DND-41 (cell line): ENCODE results near the gene MITF.

Experiments
- ATAC-seq: fragments of 200-7000 bp; cut with Tn5 transposase; 3 replicates; pipeline ENCODE4 v1.9.1; 2021; ENCODE audit warnings: low read depth; ENCODE audit not compliant: insufficient read depth
- DNase-seq: peaks from one replicate; pipeline ENCODE4 v3.0.0-alpha.2; 2020
- H2AFZ ChIP-seq: 2 replicates; pipeline ENCODE4 v1.6.0; 2012; ENCODE audit warnings: low read depth, low read length
- H3K27ac ChIP-seq: 2 replicates; pipeline ENCODE4 v1.5.1; 2012; ENCODE audit warnings: low read length, inconsistent platforms
- H3K27me3 ChIP-seq: fragments of 200-600 bp; sonication (generic); 2 replicates; pipeline ENCODE4 v1.6.0; 2012; ENCODE audit warnings: low read length, mild to moderate bottlenecking, inconsistent platforms; ENCODE audit not compliant: insufficient read depth, poor library complexity
- H3K36me3 ChIP-seq: 2 replicates; pipeline ENCODE4 v1.5.1; 2012; ENCODE audit warnings: low read length, inconsistent platforms; ENCODE audit not compliant: insufficient read depth
- H3K4me1 ChIP-seq: 2 replicates; pipeline ENCODE4 v1.5.1; 2012; ENCODE audit warnings: mild to moderate bottlenecking, low read length; ENCODE audit not compliant: insufficient read depth
- H3K4me2 ChIP-seq: 2 replicates; pipeline ENCODE4 v1.6.0; 2012; ENCODE audit warnings: mild to moderate bottlenecking, moderate library complexity, low read length, inconsistent platforms; ENCODE audit not compliant: insufficient read depth
- H3K4me3 ChIP-seq, 2 experiments: fragments of 200-600 bp in 1 of 2; shearing (Covaris generic) in 1 of 2; 2 replicates each; pipeline ENCODE4 v1.5.1; 2012 to 2016; ENCODE audit warnings: inconsistent platforms in 2 of 2, low read length in 2 of 2, mild to moderate bottlenecking in 2 of 2, low read depth in 1 of 2, moderate library complexity in 1 of 2
- H3K79me2 ChIP-seq: 2 replicates; pipeline ENCODE4 v1.6.0; 2012; ENCODE audit warnings: low read length, inconsistent platforms; ENCODE audit not compliant: insufficient read depth
- H3K9ac ChIP-seq: 2 replicates; pipeline ENCODE4 v1.6.0; 2012; ENCODE audit warnings: low read depth, mild to moderate bottlenecking, inconsistent platforms, low read length, moderate library complexity
- H3K9me3 ChIP-seq: 2 replicates; pipeline ENCODE4 v1.5.1; 2012; ENCODE audit warnings: low read length, moderate library complexity, mild to moderate bottlenecking, inconsistent platforms; ENCODE audit not compliant: insufficient read depth, severe bottlenecking
- H4K20me1 ChIP-seq: 2 replicates; pipeline ENCODE4 v1.6.0; 2012; ENCODE audit warnings: low read length; ENCODE audit not compliant: insufficient read depth
- EZH2 ChIP-seq: IDR thresholded peaks from 3 replicates; pipeline ENCODE4 v1.6.1; 2012; ENCODE audit warnings: borderline replicate concordance, low read depth, mild to moderate bottlenecking, moderate library complexity, low read length, inconsistent platforms; ENCODE audit not compliant: severe bottlenecking
- TF ChIP-seq, protein P1 (sequence below): IDR thresholded peaks from 2 replicates; pipeline ENCODE4 v1.5.1; 2012; ENCODE audit warnings: borderline replicate concordance, low read length, moderate library complexity, mild to moderate bottlenecking; ENCODE audit not compliant: poor library complexity, severe bottlenecking; ENCODE audit errors: extremely low read depth

The MITF gene

DNA sequence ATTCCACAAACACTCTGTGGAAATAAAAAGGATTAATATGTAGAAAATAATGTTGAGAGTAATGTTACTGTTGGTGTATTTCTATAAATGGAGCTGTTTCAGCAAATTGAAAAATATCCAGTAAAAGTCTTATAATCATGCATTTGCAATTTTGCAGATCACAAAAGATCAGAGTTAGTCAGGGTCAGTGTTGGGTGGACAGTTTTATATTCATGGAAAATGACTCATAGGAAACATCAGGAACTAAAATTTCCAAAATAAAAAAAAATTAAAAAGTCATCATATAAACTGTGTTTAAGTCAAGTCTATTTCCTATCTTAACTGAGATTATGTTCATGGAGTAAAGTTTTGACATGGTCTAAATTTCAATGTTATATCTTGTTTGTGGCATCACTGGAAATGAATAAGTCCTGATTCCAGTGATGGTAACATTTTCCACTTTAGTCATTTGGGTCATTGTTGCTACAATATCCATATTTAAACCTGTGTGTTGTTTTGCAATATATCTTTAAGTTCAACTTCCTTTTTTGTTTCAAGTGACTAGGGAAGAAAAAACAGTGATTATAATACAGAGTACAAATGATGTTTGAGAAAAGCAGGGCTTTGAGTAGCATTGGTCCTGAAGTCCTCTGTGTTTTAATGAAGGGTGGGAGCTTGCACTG, 37.8 kb downstream of the MITF start:
- no peaks in the 10 kb centered on the region for H3K9me3 ChIP-seq
- no peak overlapping the region for H3K4me2 ChIP-seq
- no peak for TF ChIP-seq EZH2
- TF ChIP-seq, protein P1, sequence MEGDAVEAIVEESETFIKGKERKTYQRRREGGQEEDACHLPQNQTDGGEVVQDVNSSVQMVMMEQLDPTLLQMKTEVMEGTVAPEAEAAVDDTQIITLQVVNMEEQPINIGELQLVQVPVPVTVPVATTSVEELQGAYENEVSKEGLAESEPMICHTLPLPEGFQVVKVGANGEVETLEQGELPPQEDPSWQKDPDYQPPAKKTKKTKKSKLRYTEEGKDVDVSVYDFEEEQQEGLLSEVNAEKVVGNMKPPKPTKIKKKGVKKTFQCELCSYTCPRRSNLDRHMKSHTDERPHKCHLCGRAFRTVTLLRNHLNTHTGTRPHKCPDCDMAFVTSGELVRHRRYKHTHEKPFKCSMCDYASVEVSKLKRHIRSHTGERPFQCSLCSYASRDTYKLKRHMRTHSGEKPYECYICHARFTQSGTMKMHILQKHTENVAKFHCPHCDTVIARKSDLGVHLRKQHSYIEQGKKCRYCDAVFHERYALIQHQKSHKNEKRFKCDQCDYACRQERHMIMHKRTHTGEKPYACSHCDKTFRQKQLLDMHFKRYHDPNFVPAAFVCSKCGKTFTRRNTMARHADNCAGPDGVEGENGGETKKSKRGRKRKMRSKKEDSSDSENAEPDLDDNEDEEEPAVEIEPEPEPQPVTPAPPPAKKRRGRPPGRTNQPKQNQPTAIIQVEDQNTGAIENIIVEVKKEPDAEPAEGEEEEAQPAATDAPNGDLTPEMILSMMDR = no peak
- H3K27ac ChIP-seq = no peak overlapping the region
- DNase-seq (no peak), ATAC-seq (no peak)
- H4K20me1 ChIP-seq = no peaks in the 10 kb centered on the region
- no peak overlapping the region for H2AFZ ChIP-seq
- no peaks in the 10 kb centered on the region for H3K79me2 ChIP-seq
- no peak overlapping the region for H3K9ac ChIP-seq
- H3K4me3 ChIP-seq = no peak overlapping the region
- H3K4me1 ChIP-seq = no peaks in the 10 kb centered on the region
- H3K27me3 ChIP-seq = peaks cover 4% of the 10 kb centered on the region
- H3K36me3 ChIP-seq = no peaks in the 10 kb centered on the region

GRCh38 chr3:69777582-69777967, 38.3 kb downstream of the MITF start:
- Histone ChIP-seq H3K9me3 (no peaks in the 10 kb centered on the region), H4K20me1 (no peaks in the 10 kb centered on the region), H3K4me3 (no peak overlapping the region), H3K27ac (no peak overlapping the region), H3K9ac (no peak overlapping the region), H3K36me3 (no peaks in the 10 kb centered on the region), H3K79me2 (no peaks in the 10 kb centered on the region), H3K27me3 (peaks cover 4% of the 10 kb centered on the region), H3K4me1 (no peaks in the 10 kb centered on the region), H3K4me2 (no peak overlapping the region), H2AFZ (no peak overlapping the region)
- no peak for ATAC-seq
- no peak for DNase-seq
- TF ChIP-seq EZH2 = no peak
- TF ChIP-seq, protein P1 = no peak

- Histone ChIP-seq H3K4me2 (no peak overlapping the region), H3K9me3 (no peaks in the 10 kb centered on the region), H3K4me1 (no peaks in the 10 kb centered on the region), H3K36me3 (no peaks in the 10 kb centered on the region), H3K27ac (no peak overlapping the region), H3K9ac (no peak overlapping the region), H3K79me2 (no peaks in the 10 kb centered on the region), H2AFZ (no peak overlapping the region), H3K4me3 (no peak overlapping the region), H3K27me3 (peaks cover 4% of the 10 kb centered on the region), H4K20me1 (no peaks in the 10 kb centered on the region)
- TF ChIP-seq, protein P1 = no peak
- TF ChIP-seq EZH2 = no peak
- ATAC-seq (no peak), DNase-seq (no peak)
Observed at GRCh38 chr3:69781593-69781992, 42.3 kb downstream of the MITF start.

DNA sequence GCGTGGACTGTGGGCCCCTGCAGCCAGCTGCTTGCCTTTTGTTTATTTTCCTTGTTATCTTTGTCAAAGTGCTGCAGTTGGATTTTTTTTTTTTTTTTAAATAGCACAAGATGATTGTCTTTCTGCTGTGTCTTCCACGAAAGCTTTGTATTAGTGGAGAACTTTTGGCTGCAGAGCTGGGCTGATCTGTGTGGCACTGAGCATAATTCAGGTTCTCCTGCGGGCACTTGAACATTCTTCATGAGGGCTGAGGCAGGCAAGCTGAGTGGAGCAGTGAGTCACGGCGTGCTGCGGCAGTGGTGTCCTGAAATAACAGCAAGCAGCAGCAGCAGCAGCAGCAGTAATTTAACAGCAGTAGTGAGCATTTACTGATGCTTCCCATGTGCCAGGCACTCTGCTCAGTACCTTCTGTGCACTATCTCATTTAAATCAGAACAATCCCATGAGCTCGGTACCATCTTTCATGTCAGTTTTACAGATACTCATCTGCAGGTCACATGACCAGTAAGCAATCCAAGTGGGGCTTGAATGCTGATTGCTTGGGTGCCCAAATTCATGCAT, 45.8 kb downstream of the MITF start:
- H2AFZ ChIP-seq = no peak overlapping the region
- ATAC-seq = no peak
- no peaks in the 10 kb centered on the region for H3K9me3 ChIP-seq
- no peaks in the 10 kb centered on the region for H3K4me1 ChIP-seq
- H4K20me1 ChIP-seq = no peaks in the 10 kb centered on the region
- peaks cover 4% of the 10 kb centered on the region for H3K27me3 ChIP-seq
- no peak overlapping the region for H3K27ac ChIP-seq
- H3K4me3 ChIP-seq = no peak overlapping the region
- TF ChIP-seq, protein P1 = no peak
- TF ChIP-seq EZH2 = no peak
- no peaks in the 10 kb centered on the region for H3K36me3 ChIP-seq
- no peak overlapping the region for H3K4me2 ChIP-seq
- no peaks in the 10 kb centered on the region for H3K79me2 ChIP-seq
- no peak overlapping the region for H3K9ac ChIP-seq
- no peak for DNase-seq
